ENCODE results near the gene CD160.

Gene CD160

GRCh38 chr1:145730900-145731299 lies 11.6 kb downstream of the CD160 start:
- TF ChIP-seq EGR1 (IDR thresholded peaks at IDR 0.05) (no peak), ZBTB7A (IDR thresholded peaks at IDR 0.05; ENCODE audit: low read depth) (no peak), RAD21 (IDR thresholded peaks at IDR 0.05; ENCODE audit: low read depth) (no peak), TCF12 (IDR thresholded peaks at IDR 0.05; ENCODE audit: low read depth) (no peak), TEAD4 (IDR thresholded peaks at IDR 0.05) (no peak), FOXM1 (IDR thresholded peaks at IDR 0.05; ENCODE audit: borderline replicate concordance, low read depth) (no peak), CREB1 (IDR thresholded peaks at IDR 0.05; ENCODE audit: low read depth) (no peak), MAX (IDR thresholded peaks at IDR 0.05) (no peak), EP300 (IDR thresholded peaks at IDR 0.05; ENCODE audit: borderline replicate concordance) (no peak), USF1 (IDR thresholded peaks at IDR 0.05) (no peak), CEBPB (IDR thresholded peaks at IDR 0.05) (no peak), YY1 (IDR thresholded peaks at IDR 0.05; ENCODE audit: low read depth) (no peak), TAF1 (IDR thresholded peaks at IDR 0.05; ENCODE audit: low read depth) (no peak), NFIC (IDR thresholded peaks at IDR 0.05) (no peak)
- TF ChIP-seq, protein P1, sequence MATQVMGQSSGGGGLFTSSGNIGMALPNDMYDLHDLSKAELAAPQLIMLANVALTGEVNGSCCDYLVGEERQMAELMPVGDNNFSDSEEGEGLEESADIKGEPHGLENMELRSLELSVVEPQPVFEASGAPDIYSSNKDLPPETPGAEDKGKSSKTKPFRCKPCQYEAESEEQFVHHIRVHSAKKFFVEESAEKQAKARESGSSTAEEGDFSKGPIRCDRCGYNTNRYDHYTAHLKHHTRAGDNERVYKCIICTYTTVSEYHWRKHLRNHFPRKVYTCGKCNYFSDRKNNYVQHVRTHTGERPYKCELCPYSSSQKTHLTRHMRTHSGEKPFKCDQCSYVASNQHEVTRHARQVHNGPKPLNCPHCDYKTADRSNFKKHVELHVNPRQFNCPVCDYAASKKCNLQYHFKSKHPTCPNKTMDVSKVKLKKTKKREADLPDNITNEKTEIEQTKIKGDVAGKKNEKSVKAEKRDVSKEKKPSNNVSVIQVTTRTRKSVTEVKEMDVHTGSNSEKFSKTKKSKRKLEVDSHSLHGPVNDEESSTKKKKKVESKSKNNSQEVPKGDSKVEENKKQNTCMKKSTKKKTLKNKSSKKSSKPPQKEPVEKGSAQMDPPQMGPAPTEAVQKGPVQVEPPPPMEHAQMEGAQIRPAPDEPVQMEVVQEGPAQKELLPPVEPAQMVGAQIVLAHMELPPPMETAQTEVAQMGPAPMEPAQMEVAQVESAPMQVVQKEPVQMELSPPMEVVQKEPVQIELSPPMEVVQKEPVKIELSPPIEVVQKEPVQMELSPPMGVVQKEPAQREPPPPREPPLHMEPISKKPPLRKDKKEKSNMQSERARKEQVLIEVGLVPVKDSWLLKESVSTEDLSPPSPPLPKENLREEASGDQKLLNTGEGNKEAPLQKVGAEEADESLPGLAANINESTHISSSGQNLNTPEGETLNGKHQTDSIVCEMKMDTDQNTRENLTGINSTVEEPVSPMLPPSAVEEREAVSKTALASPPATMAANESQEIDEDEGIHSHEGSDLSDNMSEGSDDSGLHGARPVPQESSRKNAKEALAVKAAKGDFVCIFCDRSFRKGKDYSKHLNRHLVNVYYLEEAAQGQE (IDR thresholded peaks at IDR 0.05; ENCODE audit: low read depth): no peak

- no peak for TF ChIP-seq CREB1 (IDR thresholded peaks at IDR 0.05; ENCODE audit: low read depth)
- TF ChIP-seq USF1 (IDR thresholded peaks at IDR 0.05): no peak
- no peak for TF ChIP-seq TCF12 (IDR thresholded peaks at IDR 0.05; ENCODE audit: low read depth)
- no peak for TF ChIP-seq ZBTB7A (IDR thresholded peaks at IDR 0.05; ENCODE audit: low read depth)
- no peak for TF ChIP-seq FOXM1 (IDR thresholded peaks at IDR 0.05; ENCODE audit: borderline replicate concordance, low read depth)
- TF ChIP-seq, protein P1 (IDR thresholded peaks at IDR 0.05; ENCODE audit: low read depth): no peak
- no peak for TF ChIP-seq TAF1 (IDR thresholded peaks at IDR 0.05; ENCODE audit: low read depth)
- no peak for TF ChIP-seq EGR1 (IDR thresholded peaks at IDR 0.05)
- TF ChIP-seq RAD21 (IDR thresholded peaks at IDR 0.05; ENCODE audit: low read depth): no peak
- no peak for TF ChIP-seq NFIC (IDR thresholded peaks at IDR 0.05)
- TF ChIP-seq TEAD4 (IDR thresholded peaks at IDR 0.05): no peak
- no peak for TF ChIP-seq YY1 (IDR thresholded peaks at IDR 0.05; ENCODE audit: low read depth)
Measured at GRCh38 chr1:145736191-145736590, 16.9 kb downstream of the CD160 start.

GRCh38 chr1:145740269-145740668 lies 21.0 kb downstream of the CD160 start:
- TF ChIP-seq TEAD4 (IDR thresholded peaks at IDR 0.05) (no peak), FOXM1 (IDR thresholded peaks at IDR 0.05; ENCODE audit: borderline replicate concordance, low read depth) (no peak), TAF1 (IDR thresholded peaks at IDR 0.05; ENCODE audit: low read depth) (no peak), RAD21 (IDR thresholded peaks at IDR 0.05; ENCODE audit: low read depth) (no peak), EP300 (IDR thresholded peaks at IDR 0.05; ENCODE audit: borderline replicate concordance) (no peak), CEBPB (IDR thresholded peaks at IDR 0.05) (no peak), EGR1 (IDR thresholded peaks at IDR 0.05) (no peak), YY1 (IDR thresholded peaks at IDR 0.05; ENCODE audit: low read depth) (no peak), MAX (IDR thresholded peaks at IDR 0.05) (no peak)
- TF ChIP-seq, protein P1 (IDR thresholded peaks at IDR 0.05; ENCODE audit: low read depth): no peak

DNA sequence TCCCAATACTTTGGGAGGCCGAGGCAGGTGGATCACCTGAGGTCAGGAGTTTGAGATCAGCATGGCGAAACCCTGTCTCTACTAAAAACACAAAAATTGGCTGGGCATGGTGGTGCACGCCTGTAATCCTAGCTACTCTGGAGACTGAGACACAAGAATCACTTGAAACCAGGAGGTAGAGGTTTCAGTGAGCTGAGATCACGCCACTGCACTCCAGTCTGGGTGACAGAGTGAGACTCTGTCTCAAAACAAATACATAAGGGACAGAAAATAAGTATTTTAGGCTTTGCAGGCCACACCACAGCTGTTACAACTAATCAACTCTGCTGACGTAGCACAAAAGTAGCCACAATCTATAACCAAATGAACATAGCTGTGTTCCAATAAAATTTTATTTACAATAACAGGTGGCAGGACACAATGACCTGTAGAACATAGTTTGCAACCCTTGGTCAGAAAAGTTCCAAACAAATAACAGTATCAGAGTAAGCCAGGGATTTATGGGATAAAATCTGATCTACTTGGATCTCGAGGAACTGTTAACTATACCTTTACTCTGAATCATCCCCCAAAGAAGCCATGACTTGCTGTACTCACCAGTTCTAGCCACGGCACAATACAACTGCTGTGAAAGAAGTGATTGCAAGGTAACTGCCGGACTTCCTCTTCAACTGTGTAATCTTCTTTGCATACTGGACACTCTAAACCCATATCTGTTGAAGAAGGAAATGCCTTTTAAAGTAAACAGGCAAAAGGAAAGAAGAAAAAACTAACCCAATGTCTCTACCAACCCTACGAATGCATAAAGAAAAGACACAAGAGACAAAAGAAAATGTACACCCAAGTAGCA lies 28.3 kb downstream of the CD160 start:
- TF ChIP-seq CREB1 (IDR thresholded peaks at IDR 0.05; ENCODE audit: low read depth) (no peak), USF1 (IDR thresholded peaks at IDR 0.05) (no peak), YY1 (IDR thresholded peaks at IDR 0.05; ENCODE audit: low read depth) (no peak), ZBTB7A (IDR thresholded peaks at IDR 0.05; ENCODE audit: low read depth) (no peak), RAD21 (IDR thresholded peaks at IDR 0.05; ENCODE audit: low read depth) (no peak), TAF1 (IDR thresholded peaks at IDR 0.05; ENCODE audit: low read depth) (no peak), MAX (IDR thresholded peaks at IDR 0.05) (no peak), EP300 (IDR thresholded peaks at IDR 0.05; ENCODE audit: borderline replicate concordance) (no peak), NFIC (IDR thresholded peaks at IDR 0.05) (no peak), EGR1 (IDR thresholded peaks at IDR 0.05) (no peak), FOXM1 (IDR thresholded peaks at IDR 0.05; ENCODE audit: borderline replicate concordance, low read depth) (no peak)
- TF ChIP-seq, protein P1 (IDR thresholded peaks at IDR 0.05; ENCODE audit: low read depth): no peak

All from Ishikawa (cell line).